C1 segment of cervical spinal cord (tissue), 14 donors: ENCODE data around the gene OR2C1.

Experiments
- DNase-seq, 14 donors: peaks; one replicate each; lab custom pipeline; 2025; lab: John Stamatoyannopoulos, UW

OR2C1 gene

GRCh38 chr16:3355589-3355988 lies at the start of gene OR2C1:
Gene OR2C1 (plus strand): TSS chr16:3355889. CDS start chr16:3355941, 52 bp downstream.
- DNase-seq, result no peak

DNA sequence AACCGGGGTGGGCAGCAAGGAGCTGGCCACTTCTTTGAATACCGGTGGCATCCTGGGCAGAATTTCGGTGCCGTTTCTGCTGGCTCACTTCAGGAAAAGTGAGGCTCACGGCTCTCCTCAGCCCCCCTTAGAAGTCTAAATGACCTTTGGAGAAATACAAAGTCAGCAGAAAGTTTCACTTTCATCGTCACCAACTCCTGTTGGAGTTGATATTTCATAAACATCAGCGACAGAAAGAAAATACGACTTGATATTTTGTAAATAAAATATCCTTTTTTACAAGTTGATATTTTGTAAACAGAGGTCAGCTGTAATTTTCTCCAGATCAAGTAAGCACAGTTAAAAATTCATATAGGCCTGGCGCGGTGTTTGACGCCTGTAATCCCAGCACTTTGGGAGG lies 49.6 kb upstream of the OR2C1 start:
- no peak for DNase-seq

DNA sequence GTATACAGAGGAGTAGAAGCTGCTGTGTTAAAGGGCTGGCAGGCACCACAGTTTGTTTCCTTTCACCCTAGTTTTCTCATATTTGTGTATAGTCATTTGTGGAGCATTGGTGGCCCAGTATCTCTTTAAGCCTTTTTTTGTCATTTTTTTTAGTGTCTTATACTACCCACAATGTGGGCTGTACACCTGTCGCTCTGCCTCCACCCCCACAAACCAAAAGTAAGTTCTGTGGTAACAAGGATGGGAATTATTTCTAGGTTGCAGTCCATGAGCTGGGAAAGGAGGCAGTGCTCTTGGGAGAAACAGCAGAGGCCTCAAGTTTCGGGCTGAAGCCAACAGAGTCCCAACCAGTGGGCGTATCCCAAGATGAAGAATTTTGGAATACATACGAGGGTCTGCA lies 44.2 kb upstream of the OR2C1 start:
- no peak for DNase-seq

DNA sequence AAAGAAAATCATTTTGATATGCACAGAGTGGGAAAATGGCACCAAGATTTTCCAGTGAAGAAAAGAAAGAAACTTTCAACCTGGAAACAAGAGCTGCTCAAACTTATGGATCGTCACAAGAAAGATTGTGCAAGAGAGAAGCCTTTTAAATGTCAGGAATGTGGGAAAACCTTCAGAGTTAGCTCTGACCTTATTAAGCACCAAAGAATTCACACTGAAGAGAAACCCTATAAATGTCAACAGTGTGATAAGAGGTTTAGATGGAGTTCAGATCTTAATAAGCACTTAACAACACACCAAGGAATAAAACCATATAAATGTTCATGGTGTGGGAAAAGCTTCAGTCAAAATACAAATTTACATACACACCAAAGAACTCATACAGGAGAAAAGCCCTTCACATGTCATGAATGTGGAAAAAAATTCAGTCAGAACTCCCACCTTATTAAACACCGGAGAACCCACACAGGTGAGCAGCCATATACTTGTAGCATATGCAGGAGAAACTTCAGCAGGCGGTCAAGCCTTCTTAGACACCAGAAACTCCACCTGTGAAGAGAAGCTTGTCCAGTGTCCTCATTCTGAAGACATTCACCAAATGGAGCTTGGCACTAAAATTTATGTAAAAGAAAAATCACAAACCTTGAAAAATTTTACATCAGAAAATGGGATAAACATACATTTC lies 38.2 kb upstream of the OR2C1 start:
- DNase-seq, result no peak

- no peak for DNase-seq
Measured at GRCh38 chr16:3321816-3322215, 33.9 kb upstream of the OR2C1 start.

- DNase-seq, result no peak
Measured at GRCh38 chr16:3327514-3327913, 28.2 kb upstream of the OR2C1 start.

- no peak for DNase-seq
Measured at GRCh38 chr16:3328104-3328503, 27.6 kb upstream of the OR2C1 start.

DNA sequence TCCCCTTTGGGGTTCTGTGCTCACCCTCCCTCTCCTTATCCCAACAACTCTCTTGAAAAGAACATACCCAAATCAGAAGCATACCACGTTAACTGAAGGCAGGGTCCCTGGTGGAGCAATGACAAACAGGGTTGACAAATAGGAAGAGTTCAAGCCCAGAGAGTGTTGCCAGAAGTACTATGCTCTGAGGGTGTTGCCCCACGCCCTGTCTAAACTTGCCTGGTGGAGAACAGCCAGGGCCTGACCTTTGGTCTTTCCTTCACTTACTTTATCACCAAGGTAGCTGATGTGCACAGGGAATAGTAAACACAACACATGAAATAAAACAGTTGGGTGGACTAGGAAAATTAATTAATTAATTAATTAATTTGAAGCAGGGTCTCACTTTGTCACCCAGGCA lies 27.0 kb upstream of the OR2C1 start:
- DNase-seq, result no peak

DNA sequence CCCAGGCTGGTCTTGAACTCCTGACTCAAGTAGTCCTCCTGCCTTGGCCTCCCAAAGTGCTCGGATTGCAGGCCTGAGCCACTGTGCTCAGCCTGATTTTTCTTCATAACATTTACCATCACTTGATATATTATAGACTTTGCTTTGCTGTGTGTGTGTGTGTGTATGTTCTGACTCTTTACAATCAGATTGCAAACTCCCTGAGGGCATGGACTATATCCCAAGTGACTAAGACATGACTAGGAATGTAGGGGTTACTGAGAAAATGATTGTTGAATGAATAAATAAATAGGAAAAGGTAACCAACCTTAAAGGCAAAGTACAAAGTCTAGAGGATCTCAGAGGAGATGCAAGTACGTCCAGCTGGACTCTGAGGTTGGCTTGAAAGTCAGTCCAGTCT lies 9.6 kb upstream of the OR2C1 start:
- DNase-seq, result no peak

DNA sequence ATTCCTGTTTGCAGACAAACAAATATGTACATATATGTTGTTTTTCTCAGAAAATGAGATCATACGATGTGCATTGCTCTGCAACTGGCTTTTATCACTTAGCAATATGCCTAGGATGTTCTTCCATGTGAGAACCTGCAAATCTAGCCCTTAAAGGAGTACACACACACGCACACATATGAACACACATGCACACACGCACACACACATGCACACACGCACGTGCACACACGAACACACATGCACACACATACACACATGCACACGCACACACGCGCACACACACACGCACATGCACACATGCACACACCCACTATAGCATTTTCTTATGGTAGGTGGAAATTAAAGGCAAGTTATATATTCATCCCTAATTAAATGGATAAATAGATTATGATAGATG lies 8.1 kb upstream of the OR2C1 start:
- DNase-seq, result no peak

GRCh38 chr16:3348547-3349167 lies 7.0 kb upstream of the OR2C1 start:
- DNase-seq, result no peak

- no peak for DNase-seq
Measured at GRCh38 chr16:3349175-3349574, 6.5 kb upstream of the OR2C1 start.

DNA sequence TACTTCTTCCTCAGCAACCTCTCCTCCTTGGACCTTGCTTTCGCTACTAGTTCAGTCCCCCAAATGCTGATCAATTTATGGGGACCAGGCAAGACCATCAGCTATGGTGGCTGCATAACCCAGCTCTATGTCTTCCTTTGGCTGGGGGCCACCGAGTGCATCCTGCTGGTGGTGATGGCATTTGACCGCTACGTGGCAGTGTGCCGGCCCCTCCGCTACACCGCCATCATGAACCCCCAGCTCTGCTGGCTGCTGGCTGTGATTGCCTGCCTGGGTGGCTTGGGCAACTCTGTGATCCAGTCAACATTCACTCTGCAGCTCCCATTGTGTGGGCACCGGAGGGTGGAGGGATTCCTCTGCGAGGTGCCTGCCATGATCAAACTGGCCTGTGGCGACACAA lies 429 bp downstream of the OR2C1 start:
- DNase-seq, result no peak

- DNase-seq, result no peak
Measured at GRCh38 chr16:3358871-3359270, 3.2 kb downstream of the OR2C1 start.

DNA sequence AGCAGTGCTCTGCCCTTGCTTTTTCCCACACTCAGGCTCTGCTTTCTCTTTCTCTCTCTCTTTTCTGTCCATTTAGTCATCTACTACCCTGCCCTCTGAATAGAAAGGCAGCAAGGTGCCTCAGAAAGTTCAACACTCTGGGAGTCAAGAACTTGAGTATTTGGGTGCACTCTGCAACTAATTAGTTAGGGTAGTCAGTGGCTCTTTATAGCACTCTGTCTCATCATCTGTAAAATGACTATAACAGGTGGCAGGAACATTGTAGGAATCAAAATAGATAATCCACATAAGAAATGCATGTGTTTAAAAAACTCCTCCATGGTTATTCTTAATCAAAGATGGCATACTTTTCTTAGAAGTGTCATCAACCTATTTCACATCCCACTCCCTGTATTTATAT lies 7.2 kb downstream of the OR2C1 start:
- no peak for DNase-seq

- no peak for DNase-seq
Measured at GRCh38 chr16:3363793-3364192, 8.1 kb downstream of the OR2C1 start.

DNA sequence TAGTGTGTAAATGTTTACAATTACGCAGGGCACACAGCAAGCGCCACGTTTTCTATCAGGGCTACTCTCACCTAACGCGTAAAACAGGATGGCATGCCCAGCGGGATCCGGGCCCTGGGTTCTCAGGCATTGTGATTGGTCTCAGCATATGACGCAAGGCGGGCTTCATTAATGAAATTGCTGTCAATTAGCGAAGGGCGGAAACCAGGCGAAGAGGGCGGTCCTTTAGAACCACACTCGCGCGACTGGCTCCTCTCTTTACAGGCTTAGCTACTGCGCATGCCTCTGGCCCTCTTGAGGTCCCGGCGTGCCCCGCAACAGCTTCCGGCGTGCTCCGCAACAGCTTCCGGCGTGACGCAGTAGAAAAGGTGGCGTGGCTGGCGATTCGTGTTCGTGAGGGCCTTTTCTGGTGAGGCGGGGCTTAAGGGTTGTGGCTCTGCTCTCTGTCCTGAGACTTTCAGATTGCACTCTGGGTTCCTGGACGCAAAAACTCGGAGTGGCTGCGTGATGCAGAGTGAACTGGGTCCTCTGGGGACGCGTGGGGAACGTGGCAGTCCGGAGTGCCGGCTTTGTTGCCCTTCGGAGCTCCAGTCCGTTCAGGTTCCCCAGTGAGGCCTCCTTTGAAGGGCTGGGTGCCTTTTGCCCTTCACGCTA lies 9.2 kb downstream of the OR2C1 start:
- DNase-seq, result peak; percentile 19 to 92 (median 80)

GRCh38 chr16:3369073-3369472 lies 13.4 kb downstream of the OR2C1 start:
- DNase-seq, result no peak

DNA sequence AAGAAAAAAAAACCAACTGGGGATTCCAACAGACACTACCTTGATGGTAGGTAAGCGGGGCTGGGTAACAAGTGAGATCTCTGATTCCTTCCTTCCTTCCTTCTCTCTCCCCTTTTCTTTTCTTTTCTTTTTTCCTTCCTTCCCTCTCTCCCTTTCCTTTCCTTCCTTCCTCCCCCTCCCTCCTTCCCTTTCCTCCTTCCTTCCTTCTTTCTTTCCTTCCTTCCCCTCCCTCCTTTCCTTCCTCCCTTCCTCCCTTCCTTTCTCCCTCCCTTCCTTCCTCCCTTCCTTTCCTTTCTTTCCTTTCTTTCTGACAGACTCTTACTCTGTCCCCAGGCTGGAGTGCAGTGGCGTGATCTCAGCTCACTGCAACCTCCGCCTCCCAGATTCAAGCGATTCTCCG lies 20.0 kb downstream of the OR2C1 start:
- no peak for DNase-seq

GRCh38 chr16:3377917-3378316 lies 22.2 kb downstream of the OR2C1 start:
- no peak for DNase-seq

GRCh38 chr16:3383045-3383448 lies 27.4 kb downstream of the OR2C1 start:
- DNase-seq, result no peak

GRCh38 chr16:3388325-3388724 lies 32.6 kb downstream of the OR2C1 start:
- DNase-seq, result no peak

DNA sequence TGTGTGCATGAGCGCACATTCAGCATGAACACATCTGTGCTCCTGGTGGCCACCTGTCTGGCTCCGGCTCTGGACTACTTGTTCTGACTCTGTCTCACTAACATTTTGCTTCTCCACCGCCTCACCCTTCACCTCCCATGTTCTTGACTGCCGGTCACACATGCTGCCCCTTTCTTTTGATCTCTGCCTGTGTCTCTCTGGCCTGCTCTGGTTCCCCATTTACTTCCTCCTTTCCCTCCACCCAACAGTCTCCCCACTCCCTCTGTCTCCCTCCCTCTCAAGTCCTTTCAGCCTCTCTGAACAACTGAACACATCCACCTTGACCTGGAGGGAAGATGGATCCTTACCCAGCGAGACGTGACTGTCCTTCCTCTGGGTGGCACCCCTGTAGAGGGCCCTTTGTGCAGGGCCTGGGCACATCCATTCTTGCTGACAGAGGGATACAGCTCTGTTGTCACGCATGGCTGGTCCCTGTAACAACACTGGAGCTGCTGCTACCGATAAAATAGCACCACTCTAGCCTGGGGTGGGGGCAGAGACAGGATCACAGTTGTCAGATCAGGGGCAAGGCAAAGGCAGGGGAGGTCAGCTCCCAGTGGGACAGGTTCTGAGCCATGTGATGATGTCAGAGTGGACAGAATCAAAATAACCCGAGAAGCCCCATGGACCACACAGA lies 34.1 kb downstream of the OR2C1 start:
- DNase-seq, result no peak
